ENCODE measurements around the gene SLC1A5.
A peak's percentile ranks its signal among the peaks of the same experiment; 100 is the strongest.

SLC1A5 gene

DNA sequence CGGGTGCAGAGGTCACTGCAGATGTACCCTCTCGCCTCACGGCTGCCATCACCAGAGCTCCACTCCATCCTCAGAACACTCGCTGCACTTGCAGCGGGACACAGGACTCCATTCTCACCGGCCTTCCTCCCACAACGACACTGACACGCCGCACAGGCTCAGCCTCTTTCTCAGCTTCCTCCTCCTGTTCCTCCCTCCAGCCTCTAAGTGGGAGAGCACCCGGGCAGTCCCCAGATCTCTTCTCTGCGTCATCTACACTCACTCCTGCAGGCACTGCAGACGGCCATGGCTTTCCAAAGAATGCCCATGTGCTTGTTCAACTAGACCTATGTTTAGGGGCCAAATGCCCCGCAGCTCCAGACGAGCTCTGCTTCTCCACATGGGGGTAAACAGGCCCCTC is 56.8 kb downstream of the SLC1A5 start:
- TF ChIP-seq, protein P1, sequence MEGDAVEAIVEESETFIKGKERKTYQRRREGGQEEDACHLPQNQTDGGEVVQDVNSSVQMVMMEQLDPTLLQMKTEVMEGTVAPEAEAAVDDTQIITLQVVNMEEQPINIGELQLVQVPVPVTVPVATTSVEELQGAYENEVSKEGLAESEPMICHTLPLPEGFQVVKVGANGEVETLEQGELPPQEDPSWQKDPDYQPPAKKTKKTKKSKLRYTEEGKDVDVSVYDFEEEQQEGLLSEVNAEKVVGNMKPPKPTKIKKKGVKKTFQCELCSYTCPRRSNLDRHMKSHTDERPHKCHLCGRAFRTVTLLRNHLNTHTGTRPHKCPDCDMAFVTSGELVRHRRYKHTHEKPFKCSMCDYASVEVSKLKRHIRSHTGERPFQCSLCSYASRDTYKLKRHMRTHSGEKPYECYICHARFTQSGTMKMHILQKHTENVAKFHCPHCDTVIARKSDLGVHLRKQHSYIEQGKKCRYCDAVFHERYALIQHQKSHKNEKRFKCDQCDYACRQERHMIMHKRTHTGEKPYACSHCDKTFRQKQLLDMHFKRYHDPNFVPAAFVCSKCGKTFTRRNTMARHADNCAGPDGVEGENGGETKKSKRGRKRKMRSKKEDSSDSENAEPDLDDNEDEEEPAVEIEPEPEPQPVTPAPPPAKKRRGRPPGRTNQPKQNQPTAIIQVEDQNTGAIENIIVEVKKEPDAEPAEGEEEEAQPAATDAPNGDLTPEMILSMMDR (IDR thresholded peaks at IDR 0.05; ENCODE audit: insufficient read depth, low read depth, low read length, missing control alignments) = no peak
- no peak for DNase-seq (ENCODE audit: low read depth)
- H3K4me3 ChIP-seq (ENCODE audit: low read length) = no peak overlapping the region

- no peak overlapping the region for H3K4me3 ChIP-seq (ENCODE audit: low read length)
- TF ChIP-seq, protein P1 (IDR thresholded peaks at IDR 0.05; ENCODE audit: insufficient read depth, low read depth, low read length, missing control alignments) = no peak
- peak; percentile 87 for DNase-seq (ENCODE audit: low read depth)
Measured at GRCh38 chr19:46731007-46731501, 57.3 kb downstream of the SLC1A5 start.

- TF ChIP-seq, protein P1 (IDR thresholded peaks at IDR 0.05; ENCODE audit: insufficient read depth, low read depth, low read length, missing control alignments) = no peak
- DNase-seq (ENCODE audit: low read depth) = no peak
- no peak overlapping the region for H3K4me3 ChIP-seq (ENCODE audit: low read length)
Measured at GRCh38 chr19:46730595-46730994, 57.8 kb downstream of the SLC1A5 start.

DNA sequence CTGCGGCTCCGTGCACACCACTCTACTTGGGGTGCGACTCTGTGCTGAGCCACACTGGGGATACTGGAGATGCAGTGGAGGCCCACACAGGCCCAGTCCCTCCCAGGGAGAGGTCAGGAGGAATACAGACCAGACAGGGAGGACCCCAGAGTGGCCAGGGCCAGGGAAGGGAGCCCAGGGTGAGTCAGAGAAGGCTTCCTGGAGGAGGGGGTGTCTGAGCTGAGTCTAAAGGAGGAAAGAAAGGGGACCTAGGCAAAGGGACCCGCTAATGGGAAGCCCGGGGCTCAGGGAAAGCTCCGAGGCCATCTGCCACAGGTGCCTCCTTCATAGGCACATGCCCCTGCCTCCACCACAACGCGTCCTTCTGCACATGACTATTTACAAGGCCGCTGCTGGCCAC is 58.2 kb downstream of the SLC1A5 start:
- DNase-seq (ENCODE audit: low read depth) = no peak
- TF ChIP-seq, protein P1 (IDR thresholded peaks at IDR 0.05; ENCODE audit: insufficient read depth, low read depth, low read length, missing control alignments) = no peak
- no peak overlapping the region for H3K4me3 ChIP-seq (ENCODE audit: low read length)

DNA sequence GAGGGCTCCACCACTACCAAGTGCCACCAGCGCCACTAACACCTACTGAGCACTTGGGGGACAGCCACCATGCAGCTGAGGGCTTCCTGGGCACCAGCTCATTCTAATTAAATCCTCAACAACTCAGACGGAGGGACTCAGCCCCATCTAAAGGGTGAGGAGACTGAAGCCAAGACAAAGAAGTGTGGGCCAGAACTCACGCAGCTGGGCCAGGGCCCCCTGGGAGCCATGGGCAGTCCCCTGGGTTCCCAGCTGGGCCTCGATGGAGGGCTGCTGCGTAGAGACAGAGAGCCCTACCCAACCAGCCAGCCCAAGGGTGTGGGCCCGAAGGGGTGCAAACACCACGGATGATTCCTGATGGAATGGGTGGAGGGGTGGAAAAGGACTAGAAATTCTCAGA is 58.7 kb downstream of the SLC1A5 start:
- no peak for DNase-seq (ENCODE audit: low read depth)
- H3K4me3 ChIP-seq (ENCODE audit: low read length) = no peak overlapping the region
- TF ChIP-seq, protein P1 (IDR thresholded peaks at IDR 0.05; ENCODE audit: insufficient read depth, low read depth, low read length, missing control alignments) = no peak

- peak; percentile 68 for DNase-seq (ENCODE audit: low read depth)
- TF ChIP-seq, protein P1 (IDR thresholded peaks at IDR 0.05; ENCODE audit: insufficient read depth, low read depth, low read length, missing control alignments) = peak; percentile 88
- H3K4me3 ChIP-seq (ENCODE audit: low read length) = no peak overlapping the region
Measured at GRCh38 chr19:46728693-46729339, 59.6 kb downstream of the SLC1A5 start.

DNA sequence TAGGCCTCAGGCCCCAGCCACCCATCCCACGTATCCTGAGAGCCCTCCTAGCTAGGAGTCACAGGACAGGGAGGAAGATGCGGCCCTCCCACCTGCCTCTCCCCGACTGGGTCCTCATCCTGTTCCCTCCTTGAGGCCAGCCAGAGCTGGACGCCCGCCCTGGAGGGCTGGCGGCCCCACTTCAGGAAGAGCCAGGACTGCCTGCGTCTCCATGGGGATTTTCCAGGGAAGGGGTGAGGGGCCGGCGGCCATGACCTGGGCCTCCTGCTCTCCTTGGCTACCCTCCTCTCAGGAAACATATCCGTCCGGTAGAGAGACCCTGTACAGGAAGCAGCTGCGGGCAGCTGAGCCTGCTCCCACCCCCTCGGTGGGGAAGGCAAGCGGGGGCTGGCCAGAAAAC is 60.2 kb downstream of the SLC1A5 start:
- DNase-seq (ENCODE audit: low read depth) = no peak
- H3K4me3 ChIP-seq (ENCODE audit: low read length) = no peak overlapping the region
- TF ChIP-seq, protein P1 (IDR thresholded peaks at IDR 0.05; ENCODE audit: insufficient read depth, low read depth, low read length, missing control alignments) = no peak

Measured in epithelial cell of esophagus (primary cell).